Nephron progenitor cell (in vitro differentiated cells): Measurements from ENCODE around the gene DPP10.

Experiments used
- DNase-seq: peaks from one replicate; pipeline ENCODE4 v3.0.0; 2021
- H3K27ac Mint-ChIP-seq: 2 replicates; pipeline ENCODE4 v1.8.0; 2021; ENCODE audit warnings: mild to moderate bottlenecking, moderate library complexity, mixed read lengths
- H3K27me3 Mint-ChIP-seq: 2 replicates; pipeline ENCODE4 v1.8.0; 2021; ENCODE audit warnings: mild to moderate bottlenecking, low read depth, mixed read lengths; ENCODE audit not compliant: poor library complexity
- H3K36me3 Mint-ChIP-seq: 2 replicates; pipeline ENCODE4 v1.8.0; 2021; ENCODE audit warnings: low read depth, mixed read lengths
- H3K4me1 Mint-ChIP-seq: 2 replicates; pipeline ENCODE4 v1.8.0; 2021; ENCODE audit warnings: mixed read lengths
- H3K4me3 Mint-ChIP-seq: 2 replicates; pipeline ENCODE4 v1.8.0; 2021; ENCODE audit warnings: mild to moderate bottlenecking, moderate library complexity, mixed read lengths
- H3K9me3 Mint-ChIP-seq: 2 replicates; pipeline ENCODE4 v1.8.0; 2021; ENCODE audit warnings: mild to moderate bottlenecking, moderate library complexity, mixed read lengths
- CTCF ChIP-seq: fragments of 200-600 bp; sonication (generic); IDR thresholded peaks from 2 replicates; pipeline ENCODE4 v1.5.0; 2021; ENCODE audit warnings: antibody characterized with exemption

Gene DPP10

GRCh38 chr2:115396579-115396978, 954.1 kb downstream of the DPP10 start:
- Mint-ChIP-seq H3K9me3 (peaks cover 12% of the 10 kb centered on the region), H3K4me1 (peaks cover 60% of the 10 kb centered on the region), H3K27me3 (no peaks in the 10 kb centered on the region), H3K4me3 (peak overlapping the region; percentile 31), H3K36me3 (peaks cover 9% of the 10 kb centered on the region), H3K27ac (peak overlapping the region; percentile 69)
- TF ChIP-seq CTCF: no peak
- no peak for DNase-seq

DNA sequence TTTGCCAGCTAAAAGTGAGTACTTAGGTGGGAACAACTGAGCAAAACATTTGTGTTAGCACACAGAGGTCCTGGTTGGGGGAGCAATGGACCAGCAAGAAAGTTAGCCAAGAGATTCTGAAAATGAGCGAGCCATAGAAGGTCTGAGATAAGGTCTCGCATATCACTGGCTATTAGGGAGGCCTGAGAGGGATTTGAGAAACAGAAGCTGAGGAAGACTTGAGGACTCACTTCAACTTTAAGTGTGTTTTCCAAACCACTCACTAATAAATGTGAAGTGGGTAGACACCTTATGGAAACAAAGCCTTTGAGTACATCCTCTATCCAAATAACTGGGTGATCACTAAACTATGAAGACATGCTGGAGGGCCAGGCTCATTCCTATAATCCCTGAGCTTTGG, 958.5 kb downstream of the DPP10 start:
- H3K27ac Mint-ChIP-seq: peak overlapping the region; percentile 39
- H3K27me3 Mint-ChIP-seq: peaks cover 3% of the 10 kb centered on the region
- no peak overlapping the region for H3K4me3 Mint-ChIP-seq
- peaks cover 20% of the 10 kb centered on the region for H3K9me3 Mint-ChIP-seq
- DNase-seq: no peak
- TF ChIP-seq CTCF: no peak
- H3K36me3 Mint-ChIP-seq: peaks cover 18% of the 10 kb centered on the region
- peaks cover 36% of the 10 kb centered on the region for H3K4me1 Mint-ChIP-seq

GRCh38 chr2:115412501-115412900, 970.1 kb downstream of the DPP10 start:
- DNase-seq: no peak
- no peak overlapping the region for H3K4me3 Mint-ChIP-seq
- H3K9me3 Mint-ChIP-seq: peaks cover 25% of the 10 kb centered on the region
- no peaks in the 10 kb centered on the region for H3K4me1 Mint-ChIP-seq
- peaks cover 17% of the 10 kb centered on the region for H3K36me3 Mint-ChIP-seq
- H3K27me3 Mint-ChIP-seq: no peaks in the 10 kb centered on the region
- H3K27ac Mint-ChIP-seq: no peak overlapping the region
- TF ChIP-seq CTCF: no peak

GRCh38 chr2:115413791-115414190, 971.4 kb downstream of the DPP10 start:
- no peaks in the 10 kb centered on the region for H3K4me1 Mint-ChIP-seq
- DNase-seq: no peak
- H3K36me3 Mint-ChIP-seq: peaks cover 21% of the 10 kb centered on the region
- no peak overlapping the region for H3K4me3 Mint-ChIP-seq
- no peak for TF ChIP-seq CTCF
- no peak overlapping the region for H3K27ac Mint-ChIP-seq
- H3K9me3 Mint-ChIP-seq: peaks cover 22% of the 10 kb centered on the region
- no peaks in the 10 kb centered on the region for H3K27me3 Mint-ChIP-seq

- Mint-ChIP-seq H3K36me3 (peaks cover 22% of the 10 kb centered on the region), H3K4me3 (no peak overlapping the region), H3K27ac (no peak overlapping the region), H3K27me3 (no peaks in the 10 kb centered on the region), H3K9me3 (peaks cover 21% of the 10 kb centered on the region), H3K4me1 (no peaks in the 10 kb centered on the region)
- no peak for DNase-seq
- no peak for TF ChIP-seq CTCF
These were observed 972.0 kb downstream of the DPP10 start for GRCh38 chr2:115414466-115414865.

DNA sequence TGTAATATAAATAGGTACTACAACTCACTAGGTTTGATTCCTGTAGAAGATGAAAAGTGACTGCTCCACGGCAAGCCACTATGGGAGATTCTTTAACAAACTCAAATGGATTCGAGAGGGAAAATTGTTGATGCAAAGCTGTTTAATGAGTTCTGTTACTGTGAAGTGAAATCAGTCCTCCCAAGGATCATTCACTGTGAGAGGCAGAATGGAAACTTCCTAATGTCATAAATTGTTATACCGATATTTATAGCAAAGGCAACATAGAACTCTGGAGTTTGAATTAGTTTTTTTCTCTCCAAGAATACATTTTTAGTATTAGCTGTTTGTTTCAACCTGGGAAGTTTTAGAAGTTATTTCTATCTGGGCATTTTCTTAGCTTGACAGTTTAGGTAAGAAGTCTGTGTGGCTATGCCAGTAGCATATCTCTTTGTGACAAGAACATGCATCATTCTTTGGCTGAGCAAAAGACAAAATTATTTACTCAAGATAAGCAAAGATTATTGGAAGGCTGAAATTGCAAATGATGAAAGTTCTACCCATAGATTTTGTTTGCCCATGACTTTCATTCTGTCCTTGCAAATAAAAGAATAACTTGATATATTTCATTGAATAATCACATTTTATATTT, 979.7 kb downstream of the DPP10 start:
- peaks cover 5% of the 10 kb centered on the region for H3K4me1 Mint-ChIP-seq
- no peak overlapping the region for H3K4me3 Mint-ChIP-seq
- H3K27ac Mint-ChIP-seq: no peak overlapping the region
- TF ChIP-seq CTCF: no peak
- peaks cover 28% of the 10 kb centered on the region for H3K36me3 Mint-ChIP-seq
- peaks cover 28% of the 10 kb centered on the region for H3K9me3 Mint-ChIP-seq
- H3K27me3 Mint-ChIP-seq: no peaks in the 10 kb centered on the region
- DNase-seq: no peak
